Epidermal melanocyte (primary cell): ENCODE measurements around the gene ERCC1.

Experiments
- DNase-seq: peaks from one replicate; pipeline ENCODE4 v3.0.0; 2011; ENCODE audit warnings: low spot score; ENCODE audit not compliant: insufficient read length

Gene ERCC1

DNA sequence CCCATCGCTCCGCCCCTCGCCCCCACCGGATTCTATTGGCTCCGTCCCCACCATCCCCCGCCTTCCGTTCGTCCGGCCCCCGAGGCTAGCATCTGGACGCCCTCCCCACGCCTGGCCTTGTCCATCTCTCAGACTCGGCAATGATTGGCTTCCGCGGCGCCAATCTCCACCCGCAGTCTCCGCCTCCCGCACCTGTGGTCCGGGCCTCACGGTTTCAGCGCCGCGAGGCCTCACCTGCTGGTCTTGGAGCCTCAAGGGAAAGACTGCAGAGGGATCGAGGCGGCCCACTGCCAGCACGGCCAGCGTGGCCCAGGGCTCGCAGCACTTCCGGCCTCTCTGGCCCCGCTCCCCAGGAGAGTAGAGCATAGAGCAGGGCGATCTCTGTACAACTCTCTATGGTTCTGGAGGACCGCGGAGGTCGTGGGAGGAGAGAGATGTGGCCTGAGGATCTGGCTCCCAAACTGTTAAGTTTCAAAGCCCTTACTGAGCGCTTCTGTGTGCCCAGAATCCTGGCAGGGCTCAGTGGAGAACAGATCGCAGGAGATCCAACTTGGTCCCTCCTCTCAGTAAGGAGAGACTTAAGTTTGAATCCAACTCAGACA is at the start of gene ERCC1:
TSS of gene ERCC1 (minus strand) at position 329 of the 602 bp plus-strand sequence. CDS start 543 bp downstream, outside the sequence.
- peak; percentile 91 for DNase-seq

DNA sequence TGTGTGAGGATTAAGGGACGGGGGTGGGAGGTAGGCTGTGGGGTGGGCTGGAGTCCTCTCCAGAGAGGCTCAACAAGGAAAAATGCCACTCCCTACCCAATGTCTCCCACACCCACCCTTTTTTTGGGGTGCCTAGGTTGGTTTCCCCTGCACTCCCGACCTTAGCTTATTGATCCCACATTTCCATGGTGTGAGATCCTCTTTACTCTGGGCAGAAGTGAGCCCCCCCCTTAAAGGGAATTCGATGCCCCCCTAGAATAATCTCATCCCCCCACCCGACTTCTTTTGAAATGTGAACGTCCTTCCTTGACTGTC is 49.6 kb upstream of the ERCC1 start:
- DNase-seq, result no peak

DNA sequence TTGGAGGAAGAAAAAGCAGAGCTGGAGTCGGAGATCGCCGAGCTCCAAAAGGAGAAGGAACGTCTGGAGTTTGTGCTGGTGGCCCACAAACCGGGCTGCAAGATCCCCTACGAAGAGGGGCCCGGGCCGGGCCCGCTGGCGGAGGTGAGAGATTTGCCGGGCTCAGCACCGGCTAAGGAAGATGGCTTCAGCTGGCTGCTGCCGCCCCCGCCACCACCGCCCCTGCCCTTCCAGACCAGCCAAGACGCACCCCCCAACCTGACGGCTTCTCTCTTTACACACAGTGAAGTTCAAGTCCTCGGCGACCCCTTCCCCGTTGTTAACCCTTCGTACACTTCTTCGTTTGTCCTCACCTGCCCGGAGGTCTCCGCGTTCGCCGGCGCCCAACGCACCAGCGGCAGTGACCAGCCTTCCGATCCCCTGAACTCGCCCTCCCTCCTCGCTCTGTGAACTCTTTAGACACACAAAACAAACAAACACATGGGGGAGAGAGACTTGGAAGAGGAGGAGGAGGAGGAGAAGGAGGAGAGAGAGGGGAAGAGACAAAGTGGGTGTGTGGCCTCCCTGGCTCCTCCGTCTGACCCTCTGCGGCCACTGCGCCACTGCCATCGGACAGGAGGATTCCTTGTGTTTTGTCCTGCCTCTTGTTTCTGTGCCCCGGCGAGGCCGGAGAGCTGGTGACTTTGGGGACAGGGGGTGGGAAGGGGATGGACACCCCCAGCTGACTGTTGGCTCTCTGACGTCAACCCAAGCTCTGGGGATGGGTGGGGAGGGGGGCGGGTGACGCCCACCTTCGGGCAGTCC is 49.0 kb upstream of the ERCC1 start:
- no peak for DNase-seq

DNA sequence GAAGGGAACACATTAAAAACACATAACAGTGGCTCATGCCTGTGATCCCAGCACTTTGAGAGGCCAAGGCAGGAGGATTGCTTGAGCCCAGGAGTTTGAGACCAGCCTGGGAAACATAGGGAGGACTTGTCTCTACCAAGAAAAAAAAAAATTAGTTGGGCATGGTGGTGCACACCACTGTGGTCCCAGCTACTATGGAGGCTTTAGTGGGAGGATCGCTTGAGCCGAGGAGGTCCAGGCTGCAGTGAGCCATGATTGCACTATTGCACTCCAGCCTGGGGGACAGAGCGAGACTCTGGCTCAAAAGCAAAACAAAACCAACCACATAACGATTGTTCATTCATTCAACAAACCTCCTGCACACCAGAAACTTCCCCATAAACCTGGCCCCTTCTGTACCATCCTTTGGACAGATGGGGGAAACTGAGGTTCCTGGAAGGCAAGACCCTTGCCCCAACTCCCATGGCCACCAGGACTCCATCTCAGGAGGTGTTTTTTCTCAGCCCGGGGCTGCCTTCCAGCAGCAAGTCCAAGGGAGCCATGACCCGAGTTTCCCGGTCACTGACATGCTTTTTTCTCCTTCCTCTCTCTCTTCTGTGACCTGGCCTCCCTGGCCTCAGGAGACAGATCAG is 48.3 kb upstream of the ERCC1 start:
- no peak for DNase-seq

DNA sequence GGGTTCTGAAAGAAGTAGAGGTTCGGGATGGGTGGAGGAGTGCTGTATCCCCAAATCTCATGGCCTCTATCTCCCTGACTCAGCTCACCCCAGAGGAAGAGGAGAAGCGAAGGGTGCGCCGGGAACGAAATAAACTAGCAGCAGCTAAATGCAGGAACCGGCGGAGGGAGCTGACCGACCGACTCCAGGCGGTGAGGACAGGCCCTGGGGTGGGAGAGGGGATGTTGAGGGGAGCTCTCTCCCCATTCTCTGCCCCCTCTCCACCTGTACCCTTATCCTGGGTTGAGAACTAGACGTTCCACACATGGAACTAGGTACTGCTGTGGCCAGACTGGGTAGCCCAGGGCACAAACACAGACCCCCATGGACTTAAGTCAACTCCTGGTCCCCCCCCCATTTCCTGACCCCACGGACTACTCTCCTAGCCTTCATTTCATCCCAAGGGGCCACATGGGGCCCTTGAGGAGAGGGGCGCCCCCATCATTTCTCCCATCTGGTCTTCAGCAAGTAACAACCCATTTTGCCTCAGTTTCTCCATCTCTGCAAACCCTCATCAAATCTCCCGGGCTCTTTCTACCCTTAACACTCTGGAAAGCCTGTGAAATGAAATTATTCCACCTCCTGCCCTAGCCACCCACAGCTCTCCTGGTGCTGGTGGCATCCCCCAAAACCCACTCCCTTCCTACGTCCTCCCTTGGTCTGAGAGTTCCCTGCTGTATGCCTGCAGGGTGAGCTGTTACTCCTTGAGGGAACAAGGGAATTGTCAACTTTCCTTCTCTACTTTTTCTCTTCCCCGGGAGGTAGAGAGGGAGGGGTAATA is 47.6 kb upstream of the ERCC1 start:
- no peak for DNase-seq

DNA sequence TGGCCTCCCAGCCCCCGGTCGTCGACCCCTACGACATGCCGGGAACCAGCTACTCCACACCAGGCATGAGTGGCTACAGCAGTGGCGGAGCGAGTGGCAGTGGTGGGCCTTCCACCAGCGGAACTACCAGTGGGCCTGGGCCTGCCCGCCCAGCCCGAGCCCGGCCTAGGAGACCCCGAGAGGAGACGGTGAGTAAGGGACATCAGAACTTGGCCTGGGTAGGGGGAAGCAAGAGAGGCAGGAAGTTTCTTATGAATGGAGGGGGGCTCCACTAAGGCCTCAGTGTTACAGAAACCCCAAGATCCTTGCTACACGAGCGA is 47.0 kb upstream of the ERCC1 start:
- DNase-seq, result no peak

DNA sequence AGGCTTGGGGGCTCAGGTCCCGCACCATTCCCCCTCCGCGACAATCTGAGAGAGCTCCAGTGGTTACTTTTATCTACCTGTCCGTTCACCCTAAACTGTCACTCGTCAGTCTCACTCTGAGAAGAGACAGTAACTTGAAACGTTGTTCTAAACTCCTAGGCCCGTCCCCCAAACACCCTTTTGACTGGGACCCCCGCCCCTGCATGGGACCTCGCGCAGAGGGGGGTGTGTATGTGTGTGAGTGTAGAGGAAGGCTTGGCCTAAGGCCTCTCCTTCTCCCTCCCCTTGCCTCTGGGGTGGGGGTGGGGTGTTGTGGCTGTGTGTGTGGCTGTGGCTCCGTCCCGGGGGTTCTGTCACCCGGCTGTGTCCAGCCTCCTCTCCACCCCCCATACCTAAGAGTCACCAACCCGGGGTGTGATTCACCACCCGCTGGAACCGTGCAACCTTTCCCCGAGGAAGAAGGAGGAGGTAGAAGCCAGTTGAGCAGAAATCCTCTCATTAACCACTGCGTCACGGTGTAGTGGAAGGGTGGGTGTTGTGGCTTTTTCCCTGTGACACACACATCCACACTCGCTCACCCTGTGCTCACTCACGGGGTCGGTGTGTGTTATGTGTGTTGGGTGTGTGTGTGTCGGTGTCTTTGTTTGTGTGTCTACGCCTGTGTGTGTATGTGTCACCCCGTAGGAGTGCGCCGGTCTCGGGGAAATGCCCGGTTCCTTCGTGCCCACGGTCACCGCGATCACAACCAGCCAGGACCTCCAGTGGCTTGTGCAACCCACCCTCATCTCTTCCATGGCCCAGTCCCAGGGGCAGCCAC is 46.4 kb upstream of the ERCC1 start:
- DNase-seq, result no peak

DNA sequence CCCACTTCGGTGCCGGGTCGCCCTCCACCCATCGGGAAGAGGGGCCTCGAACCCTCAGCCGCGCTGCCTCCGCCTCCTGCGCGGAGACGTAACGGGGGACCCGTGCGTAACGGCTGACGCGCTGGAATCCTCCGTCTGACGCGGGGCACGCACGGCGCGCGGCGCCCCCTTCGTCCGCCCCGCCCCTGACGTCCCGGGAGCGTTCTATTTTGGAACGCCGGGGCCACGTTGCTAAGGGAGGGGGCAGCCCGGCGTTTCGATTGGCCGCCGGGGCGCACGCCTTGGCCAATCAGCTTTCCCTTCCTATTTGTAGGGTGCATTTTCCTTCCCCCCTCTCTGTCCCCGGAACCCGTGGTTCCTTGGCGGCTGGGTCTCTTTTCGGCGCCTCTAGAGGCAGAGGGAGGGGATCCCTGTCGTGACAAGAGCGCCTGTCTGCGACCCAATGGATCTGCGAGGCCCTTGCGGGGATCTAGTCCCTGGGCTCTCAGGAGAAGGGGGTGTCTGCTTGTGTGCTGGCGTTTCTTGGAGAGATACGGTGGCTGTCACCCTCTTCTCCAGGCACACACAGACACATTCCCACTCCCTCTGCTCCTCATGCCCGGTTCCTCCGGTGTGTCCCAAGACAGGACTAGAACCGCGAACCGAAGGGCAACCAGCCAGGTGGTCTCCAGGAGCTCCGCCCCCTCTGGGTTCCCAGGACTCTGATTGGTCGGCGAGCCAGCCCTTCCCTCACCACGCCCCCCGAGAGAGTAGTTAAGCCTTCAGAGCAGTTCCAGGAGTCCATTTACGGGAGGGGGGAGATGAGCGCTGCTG is 45.6 kb upstream of the ERCC1 start:
- DNase-seq, result peak; percentile 90

DNA sequence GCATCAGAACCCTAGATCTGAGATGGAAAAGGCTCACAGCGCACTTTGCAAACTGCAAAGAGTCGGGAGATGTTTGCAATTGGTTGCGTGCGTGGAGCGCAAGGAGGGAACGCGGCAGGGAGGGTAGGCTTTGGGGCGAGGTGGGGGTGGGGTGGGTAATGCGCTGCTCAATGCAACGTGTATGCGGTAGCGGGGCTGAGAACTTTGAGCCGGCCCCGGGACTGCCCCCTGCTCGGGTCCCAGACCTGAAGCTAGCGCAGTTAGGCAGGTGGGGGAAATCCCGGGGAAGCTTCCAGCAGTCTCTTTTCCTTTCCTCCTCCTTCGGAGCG is 45.0 kb upstream of the ERCC1 start:
- DNase-seq, result no peak

DNA sequence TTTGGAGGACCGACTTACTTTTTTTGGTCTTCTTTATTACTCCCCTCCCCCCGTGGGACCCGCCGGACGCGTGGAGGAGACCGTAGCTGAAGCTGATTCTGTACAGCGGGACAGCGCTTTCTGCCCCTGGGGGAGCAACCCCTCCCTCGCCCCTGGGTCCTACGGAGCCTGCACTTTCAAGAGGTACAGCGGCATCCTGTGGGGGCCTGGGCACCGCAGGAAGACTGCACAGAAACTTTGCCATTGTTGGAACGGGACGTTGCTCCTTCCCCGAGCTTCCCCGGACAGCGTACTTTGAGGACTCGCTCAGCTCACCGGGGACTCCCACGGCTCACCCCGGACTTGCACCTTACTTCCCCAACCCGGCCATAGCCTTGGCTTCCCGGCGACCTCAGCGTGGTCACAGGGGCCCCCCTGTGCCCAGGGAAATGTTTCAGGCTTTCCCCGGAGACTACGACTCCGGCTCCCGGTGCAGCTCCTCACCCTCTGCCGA is 44.5 kb upstream of the ERCC1 start:
- no peak for DNase-seq

DNA sequence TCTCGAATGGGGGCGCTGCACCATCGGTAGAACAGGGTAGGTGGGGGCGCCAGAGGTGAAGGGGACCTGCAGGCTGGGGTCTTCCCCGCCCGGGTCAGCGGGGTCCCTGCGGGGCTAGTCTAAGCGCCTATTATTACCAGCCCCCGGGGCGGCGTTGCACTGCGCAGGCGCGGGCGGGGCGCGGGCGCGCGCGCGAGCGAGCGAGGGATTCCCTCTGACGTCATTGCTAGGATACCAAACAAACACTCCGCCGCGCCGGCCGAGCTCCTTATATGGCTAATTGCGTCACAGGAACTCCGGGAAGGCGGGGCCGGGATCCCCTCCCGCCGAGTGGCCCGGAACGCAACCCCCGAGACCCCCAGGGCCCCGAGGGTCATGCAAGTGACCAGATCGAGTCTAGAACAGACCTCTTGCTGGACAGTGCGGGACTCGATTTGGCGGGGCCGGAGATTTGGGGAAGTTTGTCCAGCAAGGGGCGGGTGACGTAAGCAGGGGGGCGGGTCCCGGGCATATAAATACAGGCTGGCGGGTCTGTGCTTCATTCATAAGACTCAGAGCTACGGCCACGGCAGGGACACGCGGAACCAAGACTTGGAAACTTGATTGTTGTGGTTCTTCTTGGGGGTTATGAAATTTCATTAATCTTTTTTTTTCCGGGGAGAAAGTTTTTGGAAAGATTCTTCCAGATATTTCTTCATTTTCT is 43.9 kb upstream of the ERCC1 start, which contains the start of gene FOSB:
TSS of gene FOSB (plus strand) at position 541 of the 703 bp plus-strand sequence. CDS start 591 bp downstream, outside the sequence.
- peak; percentile 95 for DNase-seq

DNA sequence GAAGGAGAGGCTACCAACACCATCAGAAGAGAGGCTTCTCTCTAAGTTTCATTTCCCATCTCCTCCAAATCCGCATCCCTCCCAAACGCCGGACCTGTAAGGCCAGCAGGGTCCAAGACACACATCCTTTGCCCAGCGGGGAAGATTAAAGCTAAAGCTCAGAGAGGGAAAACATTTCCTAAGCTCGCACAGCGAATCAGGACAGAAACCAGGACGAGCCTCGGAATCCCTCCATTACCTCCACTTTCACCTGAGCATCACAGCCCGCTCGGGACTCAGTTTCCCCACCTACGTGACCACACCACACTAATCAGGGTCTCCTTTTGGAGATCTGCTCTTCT is 43.4 kb upstream of the ERCC1 start:
- no peak for DNase-seq

DNA sequence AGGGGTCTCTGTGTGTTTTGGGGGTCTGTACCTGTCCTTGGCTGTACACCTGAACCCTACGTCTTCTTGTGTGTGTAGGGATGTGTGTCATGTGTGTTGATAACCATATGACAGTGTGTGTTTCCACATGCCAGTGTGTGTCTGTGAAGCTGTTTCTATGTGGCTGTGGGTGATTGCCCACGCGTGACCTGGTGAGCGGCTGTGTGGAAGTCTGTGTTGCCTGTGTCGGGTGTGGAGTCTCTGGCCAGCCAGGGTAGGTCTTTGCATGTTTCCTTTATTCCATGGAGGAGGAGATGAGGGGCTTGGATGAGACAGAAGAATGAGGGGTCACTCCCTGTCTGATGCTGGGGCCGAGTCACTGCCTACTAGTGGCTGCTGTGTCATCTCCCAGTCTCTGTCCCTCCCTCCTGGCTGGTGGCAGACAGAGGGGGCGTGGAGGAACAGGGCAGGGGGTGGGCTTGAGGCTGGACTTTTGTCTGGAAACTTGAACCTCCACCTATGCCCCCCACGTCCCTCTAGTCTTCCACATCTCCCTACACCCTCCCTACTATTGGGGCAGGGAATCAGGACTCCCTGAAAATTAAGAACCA is 41.2 kb upstream of the ERCC1 start:
- DNase-seq, result no peak

DNA sequence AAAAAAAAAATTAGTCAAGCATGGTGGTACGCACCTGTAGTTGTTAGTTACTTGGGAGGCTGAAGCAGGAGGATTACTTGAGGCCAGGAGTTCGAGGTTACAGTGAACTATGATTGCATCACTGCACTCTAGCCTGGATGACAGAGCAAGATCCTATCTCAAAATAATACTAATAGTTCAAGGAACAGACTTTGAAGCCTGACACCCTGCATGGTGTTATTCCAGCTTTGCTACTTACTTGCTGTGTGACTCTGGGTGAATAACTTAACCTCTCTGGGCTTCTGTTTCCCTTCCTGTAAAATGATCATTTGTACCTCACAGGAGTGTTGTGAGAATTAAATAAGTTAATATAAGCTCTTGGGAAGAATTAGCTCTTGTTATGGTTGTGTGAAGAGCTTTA is 40.6 kb upstream of the ERCC1 start:
- DNase-seq, result no peak

DNA sequence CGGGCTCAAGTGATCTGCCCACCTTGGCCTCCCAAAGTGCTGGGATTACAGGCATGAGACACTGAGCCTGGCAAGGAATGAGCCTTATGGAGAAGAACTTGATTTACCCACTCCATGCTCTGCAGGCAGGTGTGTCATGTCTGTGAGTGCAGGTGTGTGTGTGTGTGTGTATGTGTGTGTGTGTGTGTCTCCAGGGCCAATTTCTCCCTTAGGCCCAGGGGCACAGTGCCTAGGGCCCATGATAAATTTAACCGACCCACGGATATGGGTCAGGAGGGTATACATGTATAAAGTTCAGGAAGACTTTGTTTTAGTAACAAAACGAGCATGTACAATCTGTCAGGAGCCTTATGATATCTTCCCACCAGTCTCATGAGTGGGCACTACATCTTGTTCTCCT is 39.5 kb upstream of the ERCC1 start:
- no peak for DNase-seq

DNA sequence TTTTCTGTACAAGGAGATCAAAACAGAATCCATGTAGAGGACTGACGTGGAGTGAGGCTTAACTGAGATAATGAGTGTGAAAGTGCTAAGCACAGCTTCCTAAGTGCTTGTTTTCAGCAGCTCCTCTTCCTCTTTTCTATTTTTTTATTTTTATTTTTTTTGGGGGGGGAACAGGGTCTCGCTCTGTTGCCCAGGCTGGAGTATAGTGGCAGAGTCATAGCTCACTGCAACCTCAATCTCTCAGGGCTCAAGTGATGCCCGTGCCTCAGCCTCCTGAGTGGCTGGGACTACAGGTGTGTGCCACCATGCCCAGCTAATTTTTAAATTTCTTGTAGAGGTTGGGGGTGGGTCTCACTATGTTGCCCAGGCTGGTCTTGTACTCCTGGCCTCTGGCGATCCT is 38.5 kb upstream of the ERCC1 start:
- DNase-seq, result no peak

DNA sequence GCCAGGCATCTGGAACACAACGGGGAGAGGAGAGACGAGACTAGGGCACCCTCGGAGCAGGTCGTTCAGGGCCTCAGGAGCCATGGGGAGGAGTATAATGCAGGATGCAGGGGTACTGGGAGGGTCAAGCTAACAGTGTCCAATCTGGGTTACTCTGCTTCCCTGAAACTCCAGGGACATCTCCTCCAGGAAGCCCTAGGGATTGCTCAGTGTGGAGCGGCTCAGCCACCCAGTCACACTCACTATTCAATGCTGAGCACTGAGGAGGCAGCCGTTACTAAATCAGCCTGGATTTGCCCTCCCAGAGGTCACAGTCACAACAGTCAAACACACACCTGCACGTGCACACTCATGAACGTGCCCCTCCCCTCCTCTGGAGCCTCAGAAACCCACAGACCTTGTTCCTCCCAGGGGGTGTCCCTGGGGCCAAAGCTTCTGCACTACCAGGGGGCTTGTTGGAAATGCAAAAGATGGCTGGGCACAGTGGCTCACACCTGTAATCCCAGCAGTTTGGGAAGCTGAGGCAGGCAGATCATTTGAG is 37.2 kb upstream of the ERCC1 start:
- DNase-seq, result no peak

DNA sequence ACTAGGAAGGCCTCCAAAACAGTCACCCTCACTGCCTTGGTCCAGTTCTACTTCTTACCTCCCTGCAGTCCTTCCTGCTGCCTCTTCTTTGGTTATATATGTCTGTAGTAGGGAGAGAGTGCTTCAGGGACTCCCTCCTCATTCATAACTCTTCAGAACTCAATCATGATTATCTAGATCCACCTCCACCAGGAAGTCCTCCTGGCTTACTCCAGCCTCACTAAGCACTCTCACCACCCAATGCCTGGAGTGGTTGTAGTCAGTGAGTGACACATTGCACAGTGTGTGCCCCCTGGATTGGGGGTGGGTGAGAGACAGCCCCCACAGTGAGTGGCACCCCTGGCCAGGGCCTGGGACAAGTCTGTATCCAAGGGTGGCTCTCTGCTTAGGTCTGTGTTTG is 34.1 kb upstream of the ERCC1 start:
- DNase-seq, result no peak

DNA sequence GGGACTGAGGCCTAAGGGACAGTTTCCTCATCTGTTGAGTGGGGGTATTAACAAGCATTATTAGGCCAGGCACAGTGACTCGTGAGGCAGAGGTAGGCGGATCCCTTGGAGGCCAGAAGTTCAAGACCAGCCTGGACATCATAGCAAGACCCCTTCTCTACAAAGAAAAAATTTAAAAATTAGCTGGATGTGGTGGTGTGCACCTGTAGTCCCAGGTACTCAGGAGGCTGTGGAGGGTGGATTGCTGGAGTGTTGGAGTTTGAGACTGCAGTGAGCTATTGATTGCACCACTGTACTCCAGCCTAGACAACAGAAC is 32.7 kb upstream of the ERCC1 start:
- no peak for DNase-seq
